GM18873 (cell line): Measurements from ENCODE around the gene ACOT9.
"Not testable (repeated sequence)": the region's sequence is repeated elsewhere in the genome, so short reads cannot be mapped to it uniquely, and the experiment has no call there.

ENCODE experiments used
- ATAC-seq: cut with Tn5 transposase; IDR thresholded peaks from one replicate; pipeline ENCODE4 v1.9.1; 2021; ENCODE audit warnings: mild to moderate bottlenecking, moderate library complexity, moderate number of reproducible peaks; ENCODE audit not compliant: unreplicated experiment, low FRiP score

ACOT9 gene

DNA sequence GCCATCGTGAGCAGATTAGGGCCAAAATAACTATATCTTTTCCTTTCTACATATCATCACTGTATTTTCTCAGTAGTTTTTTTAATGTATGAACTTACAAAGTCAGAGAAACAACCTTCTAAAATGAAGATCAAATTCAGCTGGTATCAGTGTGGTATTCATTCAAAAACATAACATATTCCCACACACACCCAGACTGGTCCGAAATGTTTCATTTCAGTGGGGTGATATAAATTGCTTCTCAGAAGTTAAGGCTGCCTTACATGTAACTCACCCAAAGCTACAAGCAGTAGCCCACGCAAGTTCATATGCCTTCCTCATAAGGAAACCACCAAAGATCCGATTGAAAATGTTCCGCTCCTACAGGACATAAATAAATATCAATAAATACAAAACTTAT lies 37.8 kb downstream of the ACOT9 start:
- no peak for ATAC-seq

DNA sequence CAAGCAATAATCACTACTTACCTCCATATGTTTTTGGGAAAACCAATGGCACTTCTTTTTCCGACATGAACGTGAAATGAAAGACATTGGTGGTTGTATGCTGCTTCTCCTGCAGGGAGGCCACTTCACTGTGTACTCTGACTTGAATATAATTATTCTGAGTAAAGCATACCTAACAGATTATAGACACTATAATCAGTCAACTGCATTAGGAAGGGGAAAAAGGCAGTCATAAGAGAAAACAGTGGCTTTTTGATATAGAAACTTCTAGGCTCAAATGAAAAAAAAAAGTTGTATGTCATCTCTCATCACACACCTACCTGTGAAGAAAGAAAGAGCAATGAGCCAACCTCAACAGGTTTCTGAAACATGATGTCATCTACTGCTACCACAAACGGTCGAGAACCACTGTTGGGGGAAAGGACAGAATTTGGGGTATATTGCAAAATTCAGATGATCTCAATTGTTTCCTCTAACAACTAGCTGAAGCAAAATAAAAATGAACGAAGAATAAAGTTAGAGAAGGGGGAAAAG lies 38.3 kb downstream of the ACOT9 start:
- no peak for ATAC-seq

DNA sequence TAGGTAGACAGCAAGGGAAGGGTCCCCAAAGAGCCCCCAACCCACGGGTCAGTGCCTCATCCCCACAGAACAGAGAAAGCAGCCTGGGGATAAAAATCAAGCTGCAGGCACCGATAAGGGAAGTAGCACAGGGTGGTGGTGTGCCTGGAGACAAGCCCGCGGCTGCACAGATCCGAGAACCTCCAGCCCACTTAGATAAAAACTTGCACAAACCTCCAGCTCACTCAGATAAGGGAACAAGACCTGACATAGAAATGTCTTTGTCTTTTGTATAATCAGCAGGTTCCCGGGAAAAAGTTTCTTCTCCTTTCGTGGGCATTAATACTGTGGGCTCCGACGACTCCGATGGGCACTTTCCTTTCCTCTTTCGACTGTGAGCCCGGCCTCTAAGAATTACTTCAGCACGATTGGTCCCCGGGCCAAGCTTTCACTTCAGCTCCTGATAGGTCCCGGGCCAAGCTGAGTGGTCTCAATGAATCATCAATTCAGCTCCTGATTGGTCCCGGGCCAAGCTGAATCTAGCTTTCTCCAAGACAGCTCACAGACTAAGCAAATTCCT lies 43.4 kb downstream of the ACOT9 start:
- ATAC-seq, result no peak

GRCh38 chrX:23694606-23695005 lies 48.5 kb downstream of the ACOT9 start:
- ATAC-seq, result no peak

DNA sequence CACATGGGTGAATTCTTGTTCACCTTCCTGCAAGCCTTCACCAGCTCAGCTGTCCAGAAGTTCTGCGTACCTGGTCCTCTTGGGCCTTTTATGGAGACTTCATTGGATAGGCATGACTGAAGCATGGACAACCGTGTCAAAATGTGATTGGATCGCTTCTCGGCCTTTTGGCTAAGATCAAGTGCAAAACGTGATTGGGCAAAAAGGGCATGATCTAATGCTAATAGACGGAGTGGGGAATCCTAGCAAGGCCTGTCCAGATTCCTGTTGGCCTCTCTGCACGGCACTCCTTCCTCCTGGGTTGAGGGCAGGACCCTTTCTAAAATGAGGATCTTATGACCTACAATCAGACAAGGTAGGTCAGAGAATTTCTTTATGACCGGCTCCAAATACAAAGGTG lies 50.9 kb downstream of the ACOT9 start:
- ATAC-seq, result no peak

DNA sequence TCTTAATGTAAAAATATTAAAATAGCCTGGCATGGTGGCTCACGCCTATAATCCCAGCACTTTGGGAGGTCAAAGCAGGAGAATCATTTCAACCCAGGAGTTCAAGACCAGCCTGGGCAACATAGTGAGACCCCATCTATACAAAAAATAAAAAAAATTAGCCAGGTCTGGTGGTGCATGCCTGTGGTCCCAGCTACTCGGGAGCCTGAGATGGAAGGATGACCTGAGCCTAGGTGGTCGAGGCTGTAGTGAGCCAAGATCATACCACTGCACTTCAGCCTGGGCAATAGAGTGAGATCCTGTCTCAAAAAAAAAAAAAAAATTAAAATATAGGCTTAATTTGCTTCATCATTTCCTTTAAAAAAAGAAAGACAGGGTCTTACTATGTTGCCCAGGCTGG lies 66.6 kb downstream of the ACOT9 start:
- ATAC-seq, result not testable (repeated sequence)

DNA sequence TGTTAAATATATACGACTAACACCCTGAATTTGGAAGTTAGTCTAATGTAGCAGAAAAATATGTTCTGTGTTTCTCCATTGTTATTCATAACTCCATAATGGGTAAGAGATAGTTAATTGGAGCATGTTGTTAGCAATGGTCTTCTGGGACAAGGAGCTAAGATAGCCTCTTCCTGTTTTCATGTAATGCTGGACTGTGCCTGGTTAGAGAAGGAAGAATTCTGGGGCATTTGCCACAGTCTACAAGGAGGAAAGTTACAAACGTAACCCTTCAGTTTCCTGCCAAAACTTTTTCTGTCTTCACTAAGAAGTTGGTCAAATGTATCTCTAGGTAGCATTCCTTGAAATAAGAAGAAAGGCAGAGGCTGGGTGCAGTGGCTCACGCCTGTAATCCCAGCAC lies 70.0 kb downstream of the ACOT9 start:
- ATAC-seq, result no peak

GRCh38 chrX:23670528-23670927 lies 72.5 kb downstream of the ACOT9 start:
- ATAC-seq, result no peak

GRCh38 chrX:23668335-23668734 lies 74.7 kb downstream of the ACOT9 start:
- peak; percentile 38 for ATAC-seq

DNA sequence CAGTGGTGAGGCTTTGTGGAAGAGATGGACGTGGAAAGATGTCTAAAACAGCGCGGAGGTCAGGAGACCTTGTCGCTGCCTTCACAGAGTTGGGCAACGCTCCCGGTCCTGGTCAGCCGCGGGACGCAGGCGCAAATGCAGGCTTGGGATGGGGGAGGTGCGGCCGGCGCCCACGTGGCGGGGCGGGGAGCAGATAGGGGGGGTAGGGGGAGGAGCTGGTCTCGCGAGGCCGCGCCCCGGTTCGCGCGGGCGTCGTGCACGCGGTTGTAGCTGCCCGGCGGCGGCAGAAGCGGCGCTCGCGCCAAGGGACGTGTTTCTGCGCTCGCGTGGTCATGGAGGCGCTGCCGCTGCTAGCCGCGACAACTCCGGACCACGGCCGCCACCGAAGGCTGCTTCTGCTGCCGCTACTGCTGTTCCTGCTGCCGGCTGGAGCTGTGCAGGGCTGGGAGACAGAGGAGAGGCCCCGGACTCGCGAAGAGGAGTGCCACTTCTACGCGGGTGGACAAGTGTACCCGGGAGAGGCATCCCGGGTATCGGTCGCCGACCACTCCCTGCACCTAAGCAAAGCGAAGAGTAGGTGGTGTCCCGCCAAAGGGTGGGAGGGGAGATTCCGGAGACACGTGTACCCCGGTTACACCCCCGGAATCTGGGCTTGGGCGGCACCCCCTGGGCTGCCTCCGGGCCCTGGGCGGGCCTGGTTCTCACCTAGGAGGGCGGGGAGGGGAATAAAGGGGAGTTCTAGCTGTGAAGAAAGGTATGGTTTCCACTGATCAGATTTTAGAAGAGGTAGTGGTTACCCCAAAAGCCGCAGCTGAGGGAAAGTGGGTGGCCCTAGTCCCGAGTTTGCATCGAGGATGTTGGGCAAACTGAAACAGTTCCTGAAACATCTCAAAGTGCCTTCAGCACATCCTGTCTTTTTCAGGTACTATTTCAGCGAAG lies 75.6 kb downstream of the ACOT9 start, which contains the start of gene PRDX4:
Gene PRDX4, plus strand, starts transcription at position 255 of the 939 bp plus-strand sequence. Its CDS starts 78 bp downstream, at position 333.
- peak; percentile 44 for ATAC-seq

GRCh38 chrX:23666282-23666681 lies 76.8 kb downstream of the ACOT9 start:
- ATAC-seq, result no peak

- ATAC-seq, result no peak
Measured at GRCh38 chrX:23664496-23664895, 78.6 kb downstream of the ACOT9 start.

DNA sequence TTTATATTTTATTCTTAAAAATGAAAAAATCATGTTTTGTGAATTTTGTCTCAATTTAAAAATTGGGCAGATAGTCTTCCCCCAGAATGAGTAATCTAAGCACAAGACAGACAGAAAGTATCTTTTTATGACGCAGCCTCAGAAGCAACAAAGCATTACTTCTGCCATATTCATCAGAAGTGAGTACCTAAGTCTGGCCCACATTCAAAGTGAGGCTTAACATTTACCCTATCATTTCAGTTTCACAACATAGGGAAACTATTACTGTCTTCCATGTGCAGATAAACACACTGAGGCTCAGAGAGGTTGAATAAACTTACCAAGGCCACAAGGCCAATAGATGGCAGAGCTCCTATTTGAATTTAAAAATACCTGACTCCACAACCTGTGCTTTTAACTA lies 80.2 kb downstream of the ACOT9 start:
- ATAC-seq, result peak; percentile 41

GRCh38 chrX:23662187-23662586 lies 80.9 kb downstream of the ACOT9 start:
- ATAC-seq, result peak; percentile 62

DNA sequence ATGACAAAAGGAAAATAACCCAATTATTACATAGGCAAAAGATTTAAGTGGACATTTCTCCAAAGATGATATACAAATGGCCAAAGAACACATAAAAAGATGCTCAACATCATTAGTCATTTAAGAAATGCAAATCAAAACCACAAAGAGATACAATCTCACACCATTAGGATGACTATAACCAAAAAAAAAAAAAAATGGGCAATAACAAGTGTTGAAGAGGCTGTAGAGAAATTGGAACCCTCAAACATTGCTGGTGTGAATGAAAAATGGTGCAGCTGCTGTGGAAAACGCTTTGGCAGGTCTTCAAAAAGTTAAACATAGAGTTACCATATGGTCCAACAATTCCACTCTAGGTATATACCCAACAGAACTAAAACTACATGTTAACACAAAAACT lies 81.4 kb downstream of the ACOT9 start:
- no peak for ATAC-seq

- ATAC-seq, result no peak
Measured at GRCh38 chrX:23660766-23661132, 82.3 kb downstream of the ACOT9 start.

GRCh38 chrX:23660083-23660765 lies 82.9 kb downstream of the ACOT9 start:
- ATAC-seq, result not testable (repeated sequence)

GRCh38 chrX:23659339-23659738 lies 83.7 kb downstream of the ACOT9 start:
- ATAC-seq, result no peak

DNA sequence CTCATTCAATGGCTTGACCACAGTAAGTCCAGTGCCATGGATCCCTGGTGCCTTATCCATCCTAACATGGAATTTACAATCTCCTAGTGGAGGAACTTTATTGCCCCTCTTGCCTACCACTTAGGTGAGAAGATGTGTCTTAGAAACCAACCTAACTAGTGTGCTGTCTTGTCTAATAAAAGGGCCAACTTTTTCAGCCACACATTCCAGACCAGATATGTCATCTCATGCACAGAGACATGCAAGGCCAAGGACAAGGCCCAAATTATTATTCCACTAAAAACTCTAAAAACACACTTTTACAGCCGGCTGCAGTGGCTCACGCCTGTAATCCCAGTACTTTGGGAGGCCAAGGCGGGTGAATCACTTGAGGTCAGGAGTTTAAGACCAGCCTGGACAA lies 86.4 kb downstream of the ACOT9 start:
- no peak for ATAC-seq

GRCh38 chrX:23656091-23656490 lies 87.0 kb downstream of the ACOT9 start:
- ATAC-seq, result no peak
